T follicular helper cell (primary cell): ENCODE results near the gene IFI27L1.
A peak's percentile ranks its signal among the peaks of the same experiment; 100 is the strongest.

Experiments used
- DNase-seq: peaks from one replicate; pipeline ENCODE4 v3.0.0-alpha.2; 2020; ENCODE audit warnings: low read depth
- total RNA-seq, 2 experiments: gene quantifications; one replicate each; lab custom pipeline; 2026; lab: John Stamatoyannopoulos, UW

Gene IFI27L1
- total RNA-seq = 3.1 to 5.0 reads per million in 2 experiments

GRCh38 chr14:94080621-94081385 is at the start of gene IFI27L1, which contains the start of gene DDX24:
Gene IFI27L1, plus strand, starts transcription at chr14:94081310. Its CDS starts 15,628 bp downstream, at chr14:94096938.
Gene DDX24, minus strand, starts transcription at chr14:94081202. Its CDS starts 1,460 bp downstream, at chr14:94079742.
- DNase-seq = peak; percentile 95

GRCh38 chr14:94031883-94032279 is 49.2 kb upstream of the IFI27L1 start:
- DNase-seq = no peak

GRCh38 chr14:94034886-94035285 is 46.2 kb upstream of the IFI27L1 start:
- DNase-seq = no peak

- peak; percentile 61 for DNase-seq
These were observed 44.6 kb upstream of the IFI27L1 start for GRCh38 chr14:94036313-94037167.

- DNase-seq = no peak
These were observed 43.2 kb upstream of the IFI27L1 start for GRCh38 chr14:94037954-94038353.

- DNase-seq = no peak
These were observed 42.6 kb upstream of the IFI27L1 start for GRCh38 chr14:94038510-94038909.

GRCh38 chr14:94038921-94039629 is 42.0 kb upstream of the IFI27L1 start:
- no peak for DNase-seq

GRCh38 chr14:94040247-94040646 is 40.9 kb upstream of the IFI27L1 start:
- no peak for DNase-seq

- DNase-seq = no peak
These were observed 40.3 kb upstream of the IFI27L1 start for GRCh38 chr14:94040796-94041195.

GRCh38 chr14:94041551-94042346 is 39.4 kb upstream of the IFI27L1 start:
- no peak for DNase-seq

GRCh38 chr14:94042433-94043091 is 38.5 kb upstream of the IFI27L1 start:
- no peak for DNase-seq

GRCh38 chr14:94043111-94043755 is 37.9 kb upstream of the IFI27L1 start:
- DNase-seq = no peak

GRCh38 chr14:94043756-94044475 is 37.2 kb upstream of the IFI27L1 start:
- no peak for DNase-seq

GRCh38 chr14:94044476-94045091 is 36.5 kb upstream of the IFI27L1 start:
- no peak for DNase-seq

GRCh38 chr14:94045101-94045500 is 36.0 kb upstream of the IFI27L1 start:
- DNase-seq = no peak

- no peak for DNase-seq
These were observed 35.4 kb upstream of the IFI27L1 start for GRCh38 chr14:94045563-94046345.

- no peak for DNase-seq
These were observed 34.3 kb upstream of the IFI27L1 start for GRCh38 chr14:94046696-94047250.

GRCh38 chr14:94047581-94047980 is 33.5 kb upstream of the IFI27L1 start:
- no peak for DNase-seq
